ENCODE measurements around the gene ZNF91.
"Not testable (repeated sequence)": the region's sequence is repeated elsewhere in the genome, so short reads cannot be mapped to it uniquely, and the experiment has no call there.

Gene ZNF91

DNA sequence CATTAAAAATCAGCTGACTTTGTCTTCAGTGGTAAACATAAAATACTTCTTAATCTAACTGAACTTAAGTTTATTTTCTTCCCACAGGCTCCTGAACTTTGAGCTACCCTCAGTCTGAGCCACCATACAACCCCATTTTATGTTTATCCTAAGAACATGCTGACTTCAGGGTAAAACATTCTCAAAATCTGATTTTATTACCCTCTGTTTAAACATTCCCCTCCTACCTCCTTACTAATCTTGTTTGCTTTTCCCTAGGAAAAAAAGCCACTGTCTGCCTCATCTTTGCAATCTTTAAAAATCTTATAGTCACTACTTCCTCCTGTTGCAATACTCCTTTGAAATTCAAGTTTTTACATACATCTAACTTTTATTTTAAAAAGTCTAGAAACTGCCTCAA lies 4.0 kb downstream of the ZNF91 start:
- H3K27me3 ChIP-seq (ENCODE audit: control insufficient read depth, insufficient read depth, low read length): no peaks in the 10 kb centered on the region
- peaks cover 5% of the 10 kb centered on the region for H3K4me1 ChIP-seq (ENCODE audit: control insufficient read depth, insufficient read depth, low read length)
- no peak overlapping the region for H3K4me3 ChIP-seq (ENCODE audit: low read length)
- no peak overlapping the region for H3K27ac ChIP-seq (ENCODE audit: low read depth, low read length)
- H3K9ac ChIP-seq (ENCODE audit: low read length): no peak overlapping the region
- H3K36me3 ChIP-seq (ENCODE audit: control insufficient read depth, insufficient read depth, low read length): peaks cover 9% of the 10 kb centered on the region

DNA sequence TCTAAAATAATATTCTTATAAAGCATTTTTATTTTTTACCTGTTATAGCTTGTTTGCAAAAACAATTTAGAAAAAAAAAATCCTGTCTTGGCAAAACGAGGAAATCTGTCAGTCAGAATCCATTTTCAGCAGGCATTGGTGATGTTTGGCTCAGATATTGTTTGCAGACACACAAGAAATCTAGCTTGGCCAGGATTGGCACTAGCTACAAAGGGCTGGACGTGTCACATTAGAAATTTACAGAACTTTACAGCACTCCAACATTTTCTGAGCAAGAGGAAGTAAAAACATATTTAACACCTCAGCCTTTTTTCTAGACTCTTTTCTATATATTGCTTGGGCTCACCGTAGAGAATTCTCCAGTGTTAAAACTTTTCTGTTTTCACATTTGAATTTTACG lies 9.9 kb downstream of the ZNF91 start:
- H3K27me3 ChIP-seq (ENCODE audit: control insufficient read depth, insufficient read depth, low read length): no peaks in the 10 kb centered on the region
- H3K9ac ChIP-seq (ENCODE audit: low read length): no peak overlapping the region
- H3K36me3 ChIP-seq (ENCODE audit: control insufficient read depth, insufficient read depth, low read length): peaks cover 19% of the 10 kb centered on the region
- H3K4me1 ChIP-seq (ENCODE audit: control insufficient read depth, insufficient read depth, low read length): no peaks in the 10 kb centered on the region
- H3K27ac ChIP-seq (ENCODE audit: low read depth, low read length): no peak overlapping the region
- H3K4me3 ChIP-seq (ENCODE audit: low read length): no peak overlapping the region

- H3K4me1 ChIP-seq (ENCODE audit: control insufficient read depth, insufficient read depth, low read length): no peaks in the 10 kb centered on the region
- H3K27me3 ChIP-seq (ENCODE audit: control insufficient read depth, insufficient read depth, low read length): no peaks in the 10 kb centered on the region
- H3K27ac ChIP-seq (ENCODE audit: low read depth, low read length): no peak overlapping the region
- no peak overlapping the region for H3K9ac ChIP-seq (ENCODE audit: low read length)
- H3K36me3 ChIP-seq (ENCODE audit: control insufficient read depth, insufficient read depth, low read length): peaks cover 19% of the 10 kb centered on the region
- no peak overlapping the region for H3K4me3 ChIP-seq (ENCODE audit: low read length)
Observed at GRCh38 chr19:23384858-23385257, 10.4 kb downstream of the ZNF91 start.

DNA sequence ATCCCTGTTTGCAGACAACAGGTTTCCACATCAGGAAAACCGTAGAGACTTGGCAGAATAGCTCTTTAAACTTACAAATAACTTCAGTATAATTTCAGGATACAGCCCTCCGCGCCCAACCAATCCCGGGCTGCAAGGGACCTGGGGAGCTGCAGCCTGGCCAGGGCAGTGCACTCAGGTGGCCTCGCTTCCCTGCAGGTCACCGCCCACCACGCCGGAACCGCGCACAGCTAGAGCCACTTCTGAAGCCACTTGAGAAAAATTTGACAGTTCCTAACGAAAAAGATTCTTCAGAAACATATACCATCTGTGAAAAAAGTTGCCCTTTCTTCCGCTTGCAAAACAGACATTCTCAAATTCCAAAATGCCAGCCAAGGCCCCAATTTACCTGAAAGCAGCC lies 11.1 kb downstream of the ZNF91 start:
- Histone ChIP-seq H3K36me3 (ENCODE audit: control insufficient read depth, insufficient read depth, low read length) (peaks cover 17% of the 10 kb centered on the region), H3K27me3 (ENCODE audit: control insufficient read depth, insufficient read depth, low read length) (no peaks in the 10 kb centered on the region), H3K4me3 (ENCODE audit: low read length) (no peak overlapping the region), H3K27ac (ENCODE audit: low read depth, low read length) (no peak overlapping the region), H3K9ac (ENCODE audit: low read length) (no peak overlapping the region), H3K4me1 (ENCODE audit: control insufficient read depth, insufficient read depth, low read length) (peaks cover 4% of the 10 kb centered on the region)

GRCh38 chr19:23382955-23383354 lies 12.3 kb downstream of the ZNF91 start:
- Histone ChIP-seq H3K27ac (ENCODE audit: low read depth, low read length) (no peak overlapping the region), H3K36me3 (ENCODE audit: control insufficient read depth, insufficient read depth, low read length) (peaks cover 10% of the 10 kb centered on the region), H3K27me3 (ENCODE audit: control insufficient read depth, insufficient read depth, low read length) (no peaks in the 10 kb centered on the region), H3K4me1 (ENCODE audit: control insufficient read depth, insufficient read depth, low read length) (peaks cover 4% of the 10 kb centered on the region), H3K9ac (ENCODE audit: low read length) (no peak overlapping the region), H3K4me3 (ENCODE audit: low read length) (no peak overlapping the region)

DNA sequence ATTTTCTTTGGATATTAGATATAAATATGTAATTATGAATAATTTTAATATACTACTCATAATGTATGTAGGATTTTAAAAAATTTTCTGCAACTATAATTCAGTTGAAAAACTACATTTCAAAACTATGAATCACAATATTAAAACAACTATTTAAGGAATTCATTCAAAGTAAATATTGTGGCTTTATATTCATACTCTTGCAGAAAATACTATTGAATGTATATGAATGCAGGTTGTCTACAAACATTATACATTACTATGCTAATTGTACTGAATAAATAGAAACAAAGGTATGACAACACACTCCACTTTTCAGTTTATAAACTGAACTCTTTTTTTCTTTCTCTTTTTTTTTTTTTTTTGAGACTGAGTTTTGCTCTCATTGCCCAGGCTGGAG lies 14.2 kb downstream of the ZNF91 start:
- H3K4me1 ChIP-seq (ENCODE audit: control insufficient read depth, insufficient read depth, low read length): peaks cover 10% of the 10 kb centered on the region
- H3K27me3 ChIP-seq (ENCODE audit: control insufficient read depth, insufficient read depth, low read length): no peaks in the 10 kb centered on the region
- H3K9ac ChIP-seq (ENCODE audit: low read length): no peak overlapping the region
- no peak overlapping the region for H3K27ac ChIP-seq (ENCODE audit: low read depth, low read length)
- no peak overlapping the region for H3K4me3 ChIP-seq (ENCODE audit: low read length)
- peaks cover 10% of the 10 kb centered on the region for H3K36me3 ChIP-seq (ENCODE audit: control insufficient read depth, insufficient read depth, low read length)

DNA sequence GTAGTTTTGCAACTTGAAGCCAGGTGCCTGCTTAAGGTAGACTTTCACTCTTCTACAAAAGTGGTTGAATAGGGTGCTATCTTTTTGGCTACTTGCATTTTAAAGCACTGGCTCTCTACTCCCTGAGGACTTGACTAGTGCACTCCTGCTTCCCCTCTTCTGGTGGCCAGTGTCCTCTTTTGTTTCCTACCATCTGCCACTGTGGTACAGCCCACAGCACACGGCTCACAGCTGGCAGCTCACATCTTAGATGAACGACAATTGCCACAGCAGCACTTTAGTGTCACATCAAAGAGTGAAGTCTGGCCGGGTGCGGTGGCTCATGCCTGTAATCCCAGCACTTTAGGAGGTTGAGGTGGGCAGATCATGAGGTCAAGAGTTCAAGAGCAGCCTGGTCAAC lies 15.6 kb downstream of the ZNF91 start:
- not testable (repeated sequence) for H3K36me3 ChIP-seq (ENCODE audit: control insufficient read depth, insufficient read depth, low read length); H3K4me3 ChIP-seq (ENCODE audit: low read length); H3K27me3 ChIP-seq (ENCODE audit: control insufficient read depth, insufficient read depth, low read length); H3K27ac ChIP-seq (ENCODE audit: low read depth, low read length); H3K9ac ChIP-seq (ENCODE audit: low read length)
- peaks cover 10% of the 10 kb centered on the region for H3K4me1 ChIP-seq (ENCODE audit: control insufficient read depth, insufficient read depth, low read length)

- Histone ChIP-seq H3K9ac (ENCODE audit: low read length) (no peak overlapping the region), H3K27ac (ENCODE audit: low read depth, low read length) (no peak overlapping the region)
Observed at GRCh38 chr19:23378948-23379347, 16.3 kb downstream of the ZNF91 start.

DNA sequence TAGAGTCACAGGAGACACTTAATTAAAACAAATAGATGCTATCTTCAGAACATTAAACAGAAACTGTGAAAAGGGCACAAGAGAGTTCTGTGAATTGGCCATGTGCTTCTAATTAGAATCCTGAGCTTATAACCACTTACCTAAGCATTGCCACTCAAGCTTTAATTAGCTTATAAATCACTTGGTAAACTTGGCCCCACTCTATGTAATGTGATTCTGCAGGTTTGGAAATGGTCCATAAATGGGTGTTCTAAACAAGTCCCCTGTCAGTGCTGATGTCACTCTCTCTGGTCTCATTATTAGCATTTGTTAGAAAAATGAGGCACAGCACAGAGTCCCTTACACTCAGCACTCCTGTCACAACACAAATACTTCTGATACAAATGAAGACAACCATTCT lies 18.0 kb downstream of the ZNF91 start:
- Histone ChIP-seq H3K27me3 (ENCODE audit: control insufficient read depth, insufficient read depth, low read length) (no peaks in the 10 kb centered on the region), H3K4me1 (ENCODE audit: control insufficient read depth, insufficient read depth, low read length) (peaks cover 10% of the 10 kb centered on the region), H3K9ac (ENCODE audit: low read length) (no peak overlapping the region), H3K27ac (ENCODE audit: low read depth, low read length) (no peak overlapping the region), H3K4me3 (ENCODE audit: low read length) (no peak overlapping the region), H3K36me3 (ENCODE audit: control insufficient read depth, insufficient read depth, low read length) (peaks cover 5% of the 10 kb centered on the region)

More at GRCh38 chr19:23378948-23379347, 16.3 kb downstream of the ZNF91 start:
- Histone ChIP-seq H3K27me3 (ENCODE audit: control insufficient read depth, insufficient read depth, low read length) (no peaks in the 10 kb centered on the region), H3K4me1 (ENCODE audit: control insufficient read depth, insufficient read depth, low read length) (peaks cover 10% of the 10 kb centered on the region), H3K4me3 (ENCODE audit: low read length) (no peak overlapping the region), H3K36me3 (ENCODE audit: control insufficient read depth, insufficient read depth, low read length) (peaks cover 4% of the 10 kb centered on the region)

GRCh38 chr19:23366437-23366836 lies 28.8 kb downstream of the ZNF91 start:
- Histone ChIP-seq H3K27ac (ENCODE audit: low read depth, low read length) (no peak overlapping the region), H3K4me3 (ENCODE audit: low read length) (no peak overlapping the region), H3K4me1 (ENCODE audit: control insufficient read depth, insufficient read depth, low read length) (no peaks in the 10 kb centered on the region), H3K9ac (ENCODE audit: low read length) (no peak overlapping the region), H3K36me3 (ENCODE audit: control insufficient read depth, insufficient read depth, low read length) (peaks cover 27% of the 10 kb centered on the region), H3K27me3 (ENCODE audit: control insufficient read depth, insufficient read depth, low read length) (no peaks in the 10 kb centered on the region)

DNA sequence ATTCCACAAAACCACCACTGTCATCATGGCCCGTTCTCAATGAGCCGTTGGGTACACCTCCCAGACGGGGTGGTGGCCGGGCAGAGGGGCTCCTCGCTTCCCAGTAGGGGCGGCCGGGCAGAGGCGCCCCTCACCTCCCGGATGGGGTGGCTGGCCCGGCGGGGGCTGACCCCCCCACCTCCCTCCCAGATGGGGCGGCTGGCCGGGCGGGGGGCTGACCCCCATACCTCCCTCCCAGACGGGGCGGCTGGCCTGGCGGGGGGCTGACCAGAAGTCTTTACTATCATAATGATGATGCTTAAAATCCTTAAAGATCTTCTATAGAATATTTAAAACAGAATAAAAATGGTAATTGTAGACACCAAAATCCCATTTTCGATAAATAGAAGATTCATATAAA lies 29.2 kb downstream of the ZNF91 start:
- peaks cover 26% of the 10 kb centered on the region for H3K36me3 ChIP-seq (ENCODE audit: control insufficient read depth, insufficient read depth, low read length)
- H3K9ac ChIP-seq (ENCODE audit: low read length); H3K4me1 ChIP-seq (ENCODE audit: control insufficient read depth, insufficient read depth, low read length); H3K4me3 ChIP-seq (ENCODE audit: low read length); H3K27ac ChIP-seq (ENCODE audit: low read depth, low read length); H3K27me3 ChIP-seq (ENCODE audit: control insufficient read depth, insufficient read depth, low read length): not testable (repeated sequence)

GRCh38 chr19:23365222-23365621 lies 30.0 kb downstream of the ZNF91 start:
- Histone ChIP-seq H3K9ac (ENCODE audit: low read length) (no peak overlapping the region), H3K36me3 (ENCODE audit: control insufficient read depth, insufficient read depth, low read length) (peaks cover 19% of the 10 kb centered on the region), H3K27ac (ENCODE audit: low read depth, low read length) (no peak overlapping the region), H3K27me3 (ENCODE audit: control insufficient read depth, insufficient read depth, low read length) (no peaks in the 10 kb centered on the region), H3K4me3 (ENCODE audit: low read length) (no peak overlapping the region), H3K4me1 (ENCODE audit: control insufficient read depth, insufficient read depth, low read length) (no peaks in the 10 kb centered on the region)

DNA sequence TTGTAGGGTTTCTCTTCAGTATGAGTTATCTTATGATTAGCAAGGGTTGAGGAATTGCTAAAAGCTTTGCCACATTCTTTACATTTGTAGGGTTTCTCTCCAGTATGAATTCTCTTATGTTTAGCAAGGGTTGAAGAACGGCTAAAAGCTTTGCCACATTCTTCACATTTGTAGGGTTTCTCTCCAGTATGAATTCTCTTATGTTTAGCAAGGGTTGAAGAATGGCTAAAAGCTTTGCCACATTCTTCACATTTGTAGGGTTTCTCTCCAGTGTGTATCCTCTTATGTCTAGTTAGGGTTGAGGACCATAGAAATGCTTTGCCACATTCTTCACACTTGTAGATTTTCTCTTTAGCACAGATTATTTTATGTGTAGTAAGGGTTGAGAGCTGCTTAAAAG lies 33.4 kb downstream of the ZNF91 start:
- peaks cover 14% of the 10 kb centered on the region for H3K36me3 ChIP-seq (ENCODE audit: control insufficient read depth, insufficient read depth, low read length)
- not testable (repeated sequence) for H3K4me1 ChIP-seq (ENCODE audit: control insufficient read depth, insufficient read depth, low read length); H3K9ac ChIP-seq (ENCODE audit: low read length); H3K27ac ChIP-seq (ENCODE audit: low read depth, low read length); H3K27me3 ChIP-seq (ENCODE audit: control insufficient read depth, insufficient read depth, low read length); H3K4me3 ChIP-seq (ENCODE audit: low read length)

Data from rectal smooth muscle tissue (tissue), 1 donor.